ENCODE results near the gene TSFM.

GRCh38 chr12:57759360-57759980, 23.1 kb upstream of the TSFM start:
- TF ChIP-seq REST (IDR thresholded peaks at IDR 0.05) (no peak), FOXA1 (IDR thresholded peaks at IDR 0.05) (no peak), NR2F2 (IDR thresholded peaks at IDR 0.05) (no peak), GABPA (IDR thresholded peaks at IDR 0.05 in 1 of 2, conservative IDR thresholded peaks at IDR 0.05 in 1 of 2) (no peak), HNF4G (IDR thresholded peaks at IDR 0.05) (no peak)
- TF ChIP-seq, protein P1, sequence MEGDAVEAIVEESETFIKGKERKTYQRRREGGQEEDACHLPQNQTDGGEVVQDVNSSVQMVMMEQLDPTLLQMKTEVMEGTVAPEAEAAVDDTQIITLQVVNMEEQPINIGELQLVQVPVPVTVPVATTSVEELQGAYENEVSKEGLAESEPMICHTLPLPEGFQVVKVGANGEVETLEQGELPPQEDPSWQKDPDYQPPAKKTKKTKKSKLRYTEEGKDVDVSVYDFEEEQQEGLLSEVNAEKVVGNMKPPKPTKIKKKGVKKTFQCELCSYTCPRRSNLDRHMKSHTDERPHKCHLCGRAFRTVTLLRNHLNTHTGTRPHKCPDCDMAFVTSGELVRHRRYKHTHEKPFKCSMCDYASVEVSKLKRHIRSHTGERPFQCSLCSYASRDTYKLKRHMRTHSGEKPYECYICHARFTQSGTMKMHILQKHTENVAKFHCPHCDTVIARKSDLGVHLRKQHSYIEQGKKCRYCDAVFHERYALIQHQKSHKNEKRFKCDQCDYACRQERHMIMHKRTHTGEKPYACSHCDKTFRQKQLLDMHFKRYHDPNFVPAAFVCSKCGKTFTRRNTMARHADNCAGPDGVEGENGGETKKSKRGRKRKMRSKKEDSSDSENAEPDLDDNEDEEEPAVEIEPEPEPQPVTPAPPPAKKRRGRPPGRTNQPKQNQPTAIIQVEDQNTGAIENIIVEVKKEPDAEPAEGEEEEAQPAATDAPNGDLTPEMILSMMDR (IDR thresholded peaks at IDR 0.05; ENCODE audit: low read depth, low read length, missing input control): peak; percentile 34

Measured in liver (tissue), 3 donors.